ENCODE results near the gene CTSH.

The CTSH gene

GRCh38 chr15:78977591-78978347, 32.9 kb upstream of the CTSH start:
- DNase-seq, result no peak

GRCh38 chr15:78977091-78977571, 32.3 kb upstream of the CTSH start:
- DNase-seq, result no peak

GRCh38 chr15:78976691-78977090, 31.8 kb upstream of the CTSH start:
- DNase-seq, result no peak

GRCh38 chr15:78974272-78974918, 29.5 kb upstream of the CTSH start:
- DNase-seq, result no peak

- DNase-seq, result no peak
Observed at GRCh38 chr15:78969687-78970349, 25.0 kb upstream of the CTSH start.

- no peak for DNase-seq
Observed at GRCh38 chr15:78968539-78969271, 23.9 kb upstream of the CTSH start.

GRCh38 chr15:78968114-78968513, 23.3 kb upstream of the CTSH start:
- DNase-seq, result no peak

GRCh38 chr15:78960308-78960707, 15.5 kb upstream of the CTSH start:
- no peak for DNase-seq

GRCh38 chr15:78959360-78959759, 14.5 kb upstream of the CTSH start:
- DNase-seq, result no peak

GRCh38 chr15:78957416-78958093, 12.7 kb upstream of the CTSH start:
- DNase-seq, result no peak

- DNase-seq, result no peak
Observed at GRCh38 chr15:78956937-78957336, 12.1 kb upstream of the CTSH start.

- no peak for DNase-seq
Observed at GRCh38 chr15:78955355-78955754, 10.5 kb upstream of the CTSH start.

GRCh38 chr15:78951841-78952238, 7.0 kb upstream of the CTSH start:
- DNase-seq, result no peak

GRCh38 chr15:78950902-78951840, 6.3 kb upstream of the CTSH start:
- DNase-seq, result no peak

GRCh38 chr15:78950343-78950742, 5.5 kb upstream of the CTSH start:
- no peak for DNase-seq

GRCh38 chr15:78949461-78949860, 4.6 kb upstream of the CTSH start:
- DNase-seq, result no peak

GRCh38 chr15:78947506-78947905, 2.7 kb upstream of the CTSH start:
- no peak for DNase-seq

- no peak for DNase-seq
Observed at GRCh38 chr15:78946493-78946892, 1.6 kb upstream of the CTSH start.

- DNase-seq, result no peak
Observed at GRCh38 chr15:78944202-78944625, 632 bp downstream of the CTSH start.

- no peak for DNase-seq
Observed at GRCh38 chr15:78943692-78944091, 1.2 kb downstream of the CTSH start.

GRCh38 chr15:78942741-78943140, 2.1 kb downstream of the CTSH start:
- DNase-seq, result no peak

Measured in 8988T (cell line).